Measurements from ENCODE around the gene BRSK2. TPM values are rescaled to one million over a fixed set of nuclear protein-coding genes. Genes with fewer than 3 reads are reported as not detected.

BRSK2 gene
- total RNA-seq, 1 donor from 2014 or later: 7.1 TPM

DNA sequence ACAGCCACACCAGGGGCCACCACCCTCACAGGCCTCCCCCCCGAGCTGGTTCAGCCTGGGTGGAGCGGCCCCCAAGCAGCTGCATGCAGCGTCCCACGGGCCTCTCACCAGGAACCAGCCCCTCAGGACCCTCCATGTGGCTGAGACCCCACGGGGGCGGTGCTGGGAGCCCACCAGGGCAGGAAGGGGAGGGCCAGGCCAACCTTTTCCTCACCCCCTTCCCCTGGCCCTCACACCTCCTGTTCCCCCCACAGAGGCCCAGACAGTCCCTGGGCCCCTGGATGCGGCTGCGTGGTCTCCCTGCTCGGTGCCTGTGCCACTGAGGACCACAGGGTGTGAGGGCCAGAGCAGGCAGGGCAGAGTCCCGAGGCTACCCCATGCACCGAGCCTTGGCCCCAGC, 50.3 kb downstream of the BRSK2 start:
- Mint-ChIP-seq H3K36me3 (ENCODE audit: low read depth, unreplicated experiment) (no peaks in the 10 kb centered on the region), H3K4me1 (ENCODE audit: low read depth, unreplicated experiment) (peaks cover 2% of the 10 kb centered on the region), H3K4me3 (ENCODE audit: unreplicated experiment) (no peak overlapping the region), H3K27ac (ENCODE audit: unreplicated experiment) (no peak overlapping the region), H3K9me3 (ENCODE audit: unreplicated experiment) (no peaks in the 10 kb centered on the region), H3K27me3 (ENCODE audit: low read depth, unreplicated experiment) (no peaks in the 10 kb centered on the region)
- Histone ChIP-seq H3K4me2 (ENCODE audit: low read length) (no peak overlapping the region), H4K20me1 (ENCODE audit: insufficient read depth, low read length) (no peaks in the 10 kb centered on the region), H3K27ac (ENCODE audit: low read depth, low read length) (no peak overlapping the region), H3K4me1 (ENCODE audit: insufficient read depth, low read length) (no peaks in the 10 kb centered on the region), H3K36me3 (ENCODE audit: insufficient read depth, low read length) (no peaks in the 10 kb centered on the region), H3K27me3 (ENCODE audit: insufficient read depth, low read length) (no peaks in the 10 kb centered on the region), H3K9ac (ENCODE audit: low read length) (no peak overlapping the region), H3K9me3 (ENCODE audit: insufficient read depth, low read depth, low read length) (no peaks in the 10 kb centered on the region), H3K4me3 (ENCODE audit: insufficient read depth, low read depth, low read length) (no peak overlapping the region), H3K79me2 (ENCODE audit: insufficient read depth, low read length) (no peaks in the 10 kb centered on the region), H2AFZ (ENCODE audit: low read depth, low read length) (no peak overlapping the region)
- no peak for TF ChIP-seq CTCF (IDR thresholded peaks at IDR 0.05; ENCODE audit: insufficient read depth, low read depth, low read length)
- TF ChIP-seq EZH2 (IDR thresholded peaks at IDR 0.05; ENCODE audit: insufficient read depth, low read length): no peak
- FAIRE-seq: no peak
- DNase-seq (ENCODE audit: low read depth): no peak

DNA sequence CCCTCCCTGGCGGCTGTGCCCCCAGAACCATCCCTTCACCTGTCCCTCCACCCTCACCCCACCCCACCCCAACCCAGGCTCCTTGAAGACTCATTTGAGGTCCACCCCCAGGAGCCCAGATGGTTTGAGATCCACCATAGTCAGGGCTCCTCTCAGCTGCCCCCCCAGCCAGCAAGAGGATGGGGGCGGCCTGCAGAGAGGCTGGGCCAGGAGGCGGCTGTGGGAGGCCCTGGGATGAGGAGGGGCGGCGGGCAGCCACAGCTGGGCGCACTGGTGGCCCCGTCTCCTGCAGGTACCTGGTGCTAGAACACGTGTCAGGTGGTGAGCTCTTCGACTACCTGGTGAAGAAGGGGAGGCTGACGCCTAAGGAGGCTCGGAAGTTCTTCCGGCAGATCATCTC, 50.8 kb downstream of the BRSK2 start:
- Histone ChIP-seq H3K9ac (ENCODE audit: low read length) (no peak overlapping the region), H4K20me1 (ENCODE audit: insufficient read depth, low read length) (no peaks in the 10 kb centered on the region), H3K27me3 (ENCODE audit: insufficient read depth, low read length) (no peaks in the 10 kb centered on the region), H3K4me2 (ENCODE audit: low read length) (no peak overlapping the region), H3K36me3 (ENCODE audit: insufficient read depth, low read length) (no peaks in the 10 kb centered on the region), H3K79me2 (ENCODE audit: insufficient read depth, low read length) (no peaks in the 10 kb centered on the region), H3K4me3 (ENCODE audit: insufficient read depth, low read depth, low read length) (no peak overlapping the region), H3K4me1 (ENCODE audit: insufficient read depth, low read length) (no peaks in the 10 kb centered on the region), H3K27ac (ENCODE audit: low read depth, low read length) (no peak overlapping the region), H3K9me3 (ENCODE audit: insufficient read depth, low read depth, low read length) (no peaks in the 10 kb centered on the region), H2AFZ (ENCODE audit: low read depth, low read length) (no peak overlapping the region)
- no peak for TF ChIP-seq CTCF (IDR thresholded peaks at IDR 0.05; ENCODE audit: insufficient read depth, low read depth, low read length)
- no peak for TF ChIP-seq EZH2 (IDR thresholded peaks at IDR 0.05; ENCODE audit: insufficient read depth, low read length)
- H3K4me1 Mint-ChIP-seq (ENCODE audit: low read depth, unreplicated experiment): peaks cover 2% of the 10 kb centered on the region
- H3K27ac Mint-ChIP-seq (ENCODE audit: unreplicated experiment): no peak overlapping the region
- H3K4me3 Mint-ChIP-seq (ENCODE audit: unreplicated experiment): no peak overlapping the region
- no peaks in the 10 kb centered on the region for H3K36me3 Mint-ChIP-seq (ENCODE audit: low read depth, unreplicated experiment)
- no peaks in the 10 kb centered on the region for H3K27me3 Mint-ChIP-seq (ENCODE audit: low read depth, unreplicated experiment)
- no peak for DNase-seq (ENCODE audit: low read depth)
- H3K9me3 Mint-ChIP-seq (ENCODE audit: unreplicated experiment): no peaks in the 10 kb centered on the region
- no peak for FAIRE-seq

- no peak overlapping the region for H3K4me3 Mint-ChIP-seq (ENCODE audit: unreplicated experiment)
- H3K9me3 Mint-ChIP-seq (ENCODE audit: unreplicated experiment): no peaks in the 10 kb centered on the region
- H3K4me1 Mint-ChIP-seq (ENCODE audit: low read depth, unreplicated experiment): peaks cover 2% of the 10 kb centered on the region
- Histone ChIP-seq H3K4me1 (ENCODE audit: insufficient read depth, low read length) (no peaks in the 10 kb centered on the region), H3K27ac (ENCODE audit: low read depth, low read length) (no peak overlapping the region), H2AFZ (ENCODE audit: low read depth, low read length) (no peak overlapping the region), H3K36me3 (ENCODE audit: insufficient read depth, low read length) (no peaks in the 10 kb centered on the region), H3K27me3 (ENCODE audit: insufficient read depth, low read length) (no peaks in the 10 kb centered on the region), H4K20me1 (ENCODE audit: insufficient read depth, low read length) (no peaks in the 10 kb centered on the region), H3K9me3 (ENCODE audit: insufficient read depth, low read depth, low read length) (no peaks in the 10 kb centered on the region), H3K79me2 (ENCODE audit: insufficient read depth, low read length) (no peaks in the 10 kb centered on the region), H3K4me2 (ENCODE audit: low read length) (no peak overlapping the region), H3K9ac (ENCODE audit: low read length) (no peak overlapping the region), H3K4me3 (ENCODE audit: insufficient read depth, low read depth, low read length) (no peak overlapping the region)
- H3K36me3 Mint-ChIP-seq (ENCODE audit: low read depth, unreplicated experiment): no peaks in the 10 kb centered on the region
- no peaks in the 10 kb centered on the region for H3K27me3 Mint-ChIP-seq (ENCODE audit: low read depth, unreplicated experiment)
- DNase-seq (ENCODE audit: low read depth) (no peak), FAIRE-seq (no peak)
- no peak for TF ChIP-seq CTCF (IDR thresholded peaks at IDR 0.05; ENCODE audit: insufficient read depth, low read depth, low read length)
- no peak for TF ChIP-seq EZH2 (IDR thresholded peaks at IDR 0.05; ENCODE audit: insufficient read depth, low read length)
- H3K27ac Mint-ChIP-seq (ENCODE audit: unreplicated experiment): no peak overlapping the region
Observed at GRCh38 chr11:1442163-1442562, 52.4 kb downstream of the BRSK2 start.
